Measurements from ENCODE around the gene ASTE1. TPM values are rescaled to one million over a fixed set of nuclear protein-coding genes. Genes with fewer than 3 reads are reported as not detected.

Gene ASTE1
- total RNA-seq, 4 donors from 2014 or later = 1.6 to 5.5 (median 3.9) TPM

DNA sequence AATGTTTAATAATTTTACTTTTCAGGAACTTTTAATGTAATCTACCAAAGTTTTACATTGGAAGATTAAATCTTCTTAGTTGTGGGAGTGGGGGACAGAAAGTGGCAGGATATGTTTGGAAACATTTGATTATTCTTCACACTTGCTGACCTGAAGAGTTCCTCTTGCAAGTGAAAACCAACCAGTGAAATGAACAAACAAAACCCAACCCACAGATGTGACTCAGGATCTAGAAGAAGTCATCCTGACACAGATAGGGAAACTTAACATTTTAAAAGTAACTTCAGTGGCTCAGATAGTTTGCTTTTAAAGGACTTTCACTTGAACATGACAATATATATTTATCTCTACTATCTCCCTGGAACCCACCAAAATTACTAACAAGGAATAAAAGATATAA, 55.4 kb downstream of the ASTE1 start:
- Histone ChIP-seq H3K27ac (no peak overlapping the region), H3K4me1 (peaks cover 0 to 6% (median 0%) of the 10 kb centered on the region in 3 donors), H3K9me3 (no peaks in the 10 kb centered on the region), H3K27me3 (no peaks in the 10 kb centered on the region), H3K4me3 (no peak overlapping the region), H3K36me3 (peaks cover 0 to 68% (median 0%) of the 10 kb centered on the region in 3 donors)
- no peak for DNase-seq
- intact Hi-C loops (cut with DNase I) = no loop called here
- TF ChIP-seq, protein P1, sequence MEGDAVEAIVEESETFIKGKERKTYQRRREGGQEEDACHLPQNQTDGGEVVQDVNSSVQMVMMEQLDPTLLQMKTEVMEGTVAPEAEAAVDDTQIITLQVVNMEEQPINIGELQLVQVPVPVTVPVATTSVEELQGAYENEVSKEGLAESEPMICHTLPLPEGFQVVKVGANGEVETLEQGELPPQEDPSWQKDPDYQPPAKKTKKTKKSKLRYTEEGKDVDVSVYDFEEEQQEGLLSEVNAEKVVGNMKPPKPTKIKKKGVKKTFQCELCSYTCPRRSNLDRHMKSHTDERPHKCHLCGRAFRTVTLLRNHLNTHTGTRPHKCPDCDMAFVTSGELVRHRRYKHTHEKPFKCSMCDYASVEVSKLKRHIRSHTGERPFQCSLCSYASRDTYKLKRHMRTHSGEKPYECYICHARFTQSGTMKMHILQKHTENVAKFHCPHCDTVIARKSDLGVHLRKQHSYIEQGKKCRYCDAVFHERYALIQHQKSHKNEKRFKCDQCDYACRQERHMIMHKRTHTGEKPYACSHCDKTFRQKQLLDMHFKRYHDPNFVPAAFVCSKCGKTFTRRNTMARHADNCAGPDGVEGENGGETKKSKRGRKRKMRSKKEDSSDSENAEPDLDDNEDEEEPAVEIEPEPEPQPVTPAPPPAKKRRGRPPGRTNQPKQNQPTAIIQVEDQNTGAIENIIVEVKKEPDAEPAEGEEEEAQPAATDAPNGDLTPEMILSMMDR (IDR thresholded peaks at IDR 0.05) = no peak
- TF ChIP-seq POLR2A (IDR thresholded peaks at IDR 0.05) = no peak

DNA sequence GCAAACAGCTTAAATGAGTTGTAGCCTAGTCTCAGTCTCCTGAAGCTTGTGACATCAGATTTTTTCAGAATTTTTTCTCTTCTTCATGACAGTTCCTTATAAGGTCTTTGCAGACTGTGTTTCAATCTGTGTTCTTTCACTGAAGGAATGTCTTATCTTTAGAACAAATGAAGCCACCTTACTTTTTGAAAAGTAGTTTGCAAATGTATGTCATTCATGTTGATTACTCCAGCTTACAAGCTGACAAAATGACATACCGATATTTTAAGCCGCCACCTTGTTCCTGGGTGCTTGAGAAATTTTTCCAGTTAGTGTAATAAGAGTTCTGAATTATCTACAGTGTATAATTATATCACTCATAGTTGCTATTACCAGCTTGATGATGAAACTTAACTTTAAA, 57.0 kb downstream of the ASTE1 start:
- H3K27me3 ChIP-seq = no peaks in the 10 kb centered on the region
- intact Hi-C loops (cut with DNase I) = no loop called here
- no peak overlapping the region for H3K27ac ChIP-seq
- H3K4me1 ChIP-seq = peaks cover 0 to under 1% (median 0%) of the 10 kb centered on the region in 3 donors
- TF ChIP-seq, protein P1 (IDR thresholded peaks at IDR 0.05) = no peak
- no peak for TF ChIP-seq POLR2A (IDR thresholded peaks at IDR 0.05)
- peaks cover 0 to 77% (median 0%) of the 10 kb centered on the region in 3 donors for H3K36me3 ChIP-seq
- no peaks in the 10 kb centered on the region for H3K9me3 ChIP-seq
- no peak for DNase-seq
- WGBS, 2 donors = 97 to 100% methylated on average over 2 of the region's 2 CpGs
- H3K4me3 ChIP-seq = no peak overlapping the region

DNA sequence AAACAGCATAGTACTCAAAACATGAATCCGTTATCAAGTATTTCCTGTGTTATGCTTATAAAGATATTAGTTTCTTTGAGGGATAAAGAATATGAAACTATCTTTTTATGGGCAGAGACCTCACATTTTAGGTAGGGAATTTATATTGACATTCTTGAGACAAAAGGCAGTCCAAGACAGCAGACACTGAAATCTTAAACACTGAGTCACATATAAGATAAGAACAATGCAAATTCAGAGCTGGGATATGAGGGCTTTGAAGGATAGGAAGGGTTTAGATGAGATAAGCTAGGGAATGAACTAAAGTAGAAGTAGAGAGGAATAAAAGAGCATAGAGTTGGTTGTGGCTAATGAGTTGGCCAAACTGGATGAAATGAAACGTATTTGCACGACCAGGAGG, 58.4 kb downstream of the ASTE1 start:
- Histone ChIP-seq H3K9me3 (no peaks in the 10 kb centered on the region), H3K4me1 (no peaks in the 10 kb centered on the region), H3K27ac (no peak overlapping the region), H3K4me3 (no peak overlapping the region), H3K36me3 (peaks cover 0 to 80% (median 0%) of the 10 kb centered on the region in 3 donors), H3K27me3 (no peaks in the 10 kb centered on the region)
- intact Hi-C loops (cut with DNase I) = no loop called here
- no peak for TF ChIP-seq POLR2A (IDR thresholded peaks at IDR 0.05)
- 93 to 97% methylated on average over 3 of the region's 3 CpGs for WGBS, 2 donors
- no peak for DNase-seq

DNA sequence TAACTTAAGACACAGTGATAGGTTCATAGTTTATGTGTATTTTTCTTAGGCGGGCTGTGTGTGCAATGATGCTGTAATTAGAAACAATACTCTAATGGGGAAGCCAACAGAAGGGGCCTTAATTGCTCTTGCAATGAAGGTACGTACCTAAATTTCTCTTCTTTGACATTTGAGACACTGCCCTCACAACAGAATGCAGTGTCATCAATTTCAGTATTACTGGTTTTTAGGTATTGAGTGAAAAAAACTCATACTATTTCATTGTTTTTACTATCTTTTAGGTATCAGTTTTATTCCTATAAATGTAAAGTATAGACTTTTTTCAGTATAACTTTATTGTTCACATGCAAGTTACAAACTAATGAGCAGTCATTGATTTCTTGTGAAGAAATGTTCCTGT, 59.3 kb downstream of the ASTE1 start:
- 89 to 100% methylated on average over 2 of the region's 2 CpGs for WGBS, 2 donors
- Histone ChIP-seq H3K27ac (no peak overlapping the region), H3K27me3 (no peaks in the 10 kb centered on the region), H3K9me3 (no peaks in the 10 kb centered on the region), H3K36me3 (peaks cover 0 to 80% (median 0%) of the 10 kb centered on the region in 3 donors), H3K4me3 (no peak overlapping the region), H3K4me1 (no peaks in the 10 kb centered on the region)
- DNase-seq = no peak
- TF ChIP-seq, protein P1 (IDR thresholded peaks at IDR 0.05) = no peak
- no peak for TF ChIP-seq POLR2A (IDR thresholded peaks at IDR 0.05)
- intact Hi-C loops (cut with DNase I) = no loop called here

DNA sequence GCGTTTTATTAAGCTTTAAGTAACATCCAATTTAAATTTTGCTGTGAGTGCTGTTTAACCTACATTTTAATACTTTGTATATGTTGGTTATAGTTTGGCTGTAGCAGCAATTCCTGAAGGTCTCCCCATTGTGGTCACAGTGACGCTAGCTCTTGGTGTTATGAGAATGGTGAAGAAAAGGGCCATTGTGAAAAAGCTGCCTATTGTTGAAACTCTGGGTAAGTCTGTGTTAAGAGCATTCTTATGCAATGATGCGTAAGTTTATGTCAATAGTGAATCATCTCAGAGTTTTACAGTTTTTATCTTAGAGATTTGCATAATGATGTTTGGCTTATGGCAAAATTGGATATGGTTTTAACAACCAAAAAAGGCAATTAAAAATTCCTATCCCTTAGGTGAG, 62.7 kb downstream of the ASTE1 start:
- WGBS, 2 donors = 49 to 55% methylated on average over 3 of the region's 3 CpGs
- H3K4me1 ChIP-seq = no peaks in the 10 kb centered on the region
- no peak overlapping the region for H3K4me3 ChIP-seq
- DNase-seq = no peak
- no peaks in the 10 kb centered on the region for H3K27me3 ChIP-seq
- no peak for TF ChIP-seq POLR2A (IDR thresholded peaks at IDR 0.05)
- TF ChIP-seq, protein P1 (IDR thresholded peaks at IDR 0.05) = no peak
- intact Hi-C loops (cut with DNase I) = no loop called here
- no peaks in the 10 kb centered on the region for H3K9me3 ChIP-seq
- peaks cover 0 to 77% (median 10%) of the 10 kb centered on the region in 3 donors for H3K36me3 ChIP-seq
- no peak overlapping the region for H3K27ac ChIP-seq

Other genes starting within 250 kb of the ASTE1 start
- 10 to 100 TPM; 27.6 to 44.2 (median 37.7) TPM for gene ATP2C1, start 132.7 kb downstream of the ASTE1 start, total RNA-seq
- gene NEK11, start 52 bp upstream of the ASTE1 start, total RNA-seq = 1 to 10 TPM; 1.6 to 8.5 (median 3.4) TPM